Measurements from ENCODE around the gene AMN.

The AMN gene

DNA sequence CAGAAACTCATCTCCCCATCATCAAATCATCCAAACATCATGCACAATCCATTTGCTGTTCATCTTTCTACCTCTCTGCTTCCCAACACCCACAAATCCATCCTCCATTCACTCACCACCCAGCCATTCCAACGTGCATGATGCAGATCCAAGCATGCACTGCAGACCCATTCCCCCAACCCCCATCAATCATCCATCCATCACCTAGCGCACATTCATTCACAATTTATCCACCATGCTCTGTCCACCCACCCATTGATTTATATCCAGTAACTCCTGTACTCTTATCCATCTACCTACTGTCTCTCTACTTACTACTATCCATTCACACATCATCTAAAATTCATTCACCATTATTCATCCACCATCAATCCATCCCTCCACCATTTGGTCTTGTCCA lies 4.0 kb upstream of the AMN start:
- DNase-seq (ENCODE audit: low spot score), result no peak
- ATAC-seq (ENCODE audit: low read depth), result no peak
- TF ChIP-seq, protein P1, sequence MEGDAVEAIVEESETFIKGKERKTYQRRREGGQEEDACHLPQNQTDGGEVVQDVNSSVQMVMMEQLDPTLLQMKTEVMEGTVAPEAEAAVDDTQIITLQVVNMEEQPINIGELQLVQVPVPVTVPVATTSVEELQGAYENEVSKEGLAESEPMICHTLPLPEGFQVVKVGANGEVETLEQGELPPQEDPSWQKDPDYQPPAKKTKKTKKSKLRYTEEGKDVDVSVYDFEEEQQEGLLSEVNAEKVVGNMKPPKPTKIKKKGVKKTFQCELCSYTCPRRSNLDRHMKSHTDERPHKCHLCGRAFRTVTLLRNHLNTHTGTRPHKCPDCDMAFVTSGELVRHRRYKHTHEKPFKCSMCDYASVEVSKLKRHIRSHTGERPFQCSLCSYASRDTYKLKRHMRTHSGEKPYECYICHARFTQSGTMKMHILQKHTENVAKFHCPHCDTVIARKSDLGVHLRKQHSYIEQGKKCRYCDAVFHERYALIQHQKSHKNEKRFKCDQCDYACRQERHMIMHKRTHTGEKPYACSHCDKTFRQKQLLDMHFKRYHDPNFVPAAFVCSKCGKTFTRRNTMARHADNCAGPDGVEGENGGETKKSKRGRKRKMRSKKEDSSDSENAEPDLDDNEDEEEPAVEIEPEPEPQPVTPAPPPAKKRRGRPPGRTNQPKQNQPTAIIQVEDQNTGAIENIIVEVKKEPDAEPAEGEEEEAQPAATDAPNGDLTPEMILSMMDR (IDR thresholded peaks at IDR 0.05; ENCODE audit: poor library complexity, severe bottlenecking), result no peak
- no peaks in the 10 kb centered on the region for H3K4me1 ChIP-seq (ENCODE audit: insufficient read depth, poor library complexity, severe bottlenecking)
- H3K9me3 ChIP-seq (ENCODE audit: severe bottlenecking), result no peaks in the 10 kb centered on the region
- H3K36me3 ChIP-seq (ENCODE audit: low read depth), result no peaks in the 10 kb centered on the region
- H3K27me3 ChIP-seq (ENCODE audit: insufficient read depth, poor library complexity, severe bottlenecking), result peaks cover 17% of the 10 kb centered on the region
- H3K4me3 ChIP-seq (ENCODE audit: severe bottlenecking), result no peak overlapping the region
- no peak overlapping the region for H3K27ac ChIP-seq (ENCODE audit: poor library complexity, severe bottlenecking)

DNA sequence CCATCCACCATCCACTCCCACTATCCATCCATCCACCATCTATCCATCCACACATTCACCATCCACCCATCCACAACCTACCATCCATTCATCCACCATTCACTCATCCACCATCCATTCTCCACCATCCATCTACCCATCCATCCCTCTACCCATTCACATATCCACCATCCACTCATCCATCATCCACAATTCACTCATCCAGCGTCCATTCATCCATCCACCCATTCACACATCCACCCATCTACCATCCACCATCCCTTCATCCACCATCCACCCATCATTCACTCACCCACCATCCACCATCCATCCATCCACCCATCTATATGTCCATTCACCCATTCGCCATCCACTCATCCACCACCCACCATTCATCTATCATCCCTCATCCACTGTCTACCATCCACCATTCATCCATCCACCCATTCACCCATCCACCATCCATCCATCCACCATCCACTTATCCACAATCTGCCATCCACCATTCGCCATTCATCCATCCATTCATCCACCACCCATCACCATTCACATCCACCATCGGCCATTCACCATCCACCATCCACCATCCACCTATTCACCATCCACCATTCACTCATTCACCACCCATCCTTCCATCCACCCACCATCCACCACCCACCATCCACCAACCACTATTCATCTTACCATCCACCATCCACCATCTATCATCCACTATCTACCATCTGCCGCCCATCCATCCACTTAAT lies 2.0 kb upstream of the AMN start:
- DNase-seq (ENCODE audit: low spot score) (no peak), ATAC-seq (ENCODE audit: low read depth) (no peak)
- no peaks in the 10 kb centered on the region for H3K9me3 ChIP-seq (ENCODE audit: severe bottlenecking)
- H3K36me3 ChIP-seq (ENCODE audit: low read depth), result no peaks in the 10 kb centered on the region
- TF ChIP-seq, protein P1 (IDR thresholded peaks at IDR 0.05; ENCODE audit: poor library complexity, severe bottlenecking), result no peak
- H3K4me3 ChIP-seq (ENCODE audit: severe bottlenecking), result no peak overlapping the region
- no peak overlapping the region for H3K27ac ChIP-seq (ENCODE audit: poor library complexity, severe bottlenecking)
- H3K27me3 ChIP-seq (ENCODE audit: insufficient read depth, poor library complexity, severe bottlenecking), result peaks cover 36% of the 10 kb centered on the region
- no peaks in the 10 kb centered on the region for H3K4me1 ChIP-seq (ENCODE audit: insufficient read depth, poor library complexity, severe bottlenecking)

DNA sequence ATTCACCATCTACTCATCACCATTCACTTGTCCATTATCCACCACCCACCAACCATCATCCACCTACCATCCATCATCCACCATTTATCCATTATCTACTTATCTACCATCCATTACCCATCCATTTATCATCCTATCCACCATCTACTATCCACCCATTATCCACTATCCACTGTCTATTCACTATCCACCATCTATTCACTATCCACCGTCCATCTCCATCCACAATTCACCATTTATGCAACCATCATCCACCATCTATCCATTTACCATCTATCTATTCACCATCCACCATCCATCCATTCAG lies 1.5 kb upstream of the AMN start:
- DNase-seq (ENCODE audit: low spot score), result no peak
- Histone ChIP-seq H3K27me3 (ENCODE audit: insufficient read depth, poor library complexity, severe bottlenecking) (peaks cover 36% of the 10 kb centered on the region), H3K4me1 (ENCODE audit: insufficient read depth, poor library complexity, severe bottlenecking) (no peaks in the 10 kb centered on the region), H3K36me3 (ENCODE audit: low read depth) (no peaks in the 10 kb centered on the region), H3K4me3 (ENCODE audit: severe bottlenecking) (no peak overlapping the region), H3K9me3 (ENCODE audit: severe bottlenecking) (no peaks in the 10 kb centered on the region), H3K27ac (ENCODE audit: poor library complexity, severe bottlenecking) (no peak overlapping the region)
- no peak for ATAC-seq (ENCODE audit: low read depth)
- TF ChIP-seq, protein P1 (IDR thresholded peaks at IDR 0.05; ENCODE audit: poor library complexity, severe bottlenecking), result no peak

DNA sequence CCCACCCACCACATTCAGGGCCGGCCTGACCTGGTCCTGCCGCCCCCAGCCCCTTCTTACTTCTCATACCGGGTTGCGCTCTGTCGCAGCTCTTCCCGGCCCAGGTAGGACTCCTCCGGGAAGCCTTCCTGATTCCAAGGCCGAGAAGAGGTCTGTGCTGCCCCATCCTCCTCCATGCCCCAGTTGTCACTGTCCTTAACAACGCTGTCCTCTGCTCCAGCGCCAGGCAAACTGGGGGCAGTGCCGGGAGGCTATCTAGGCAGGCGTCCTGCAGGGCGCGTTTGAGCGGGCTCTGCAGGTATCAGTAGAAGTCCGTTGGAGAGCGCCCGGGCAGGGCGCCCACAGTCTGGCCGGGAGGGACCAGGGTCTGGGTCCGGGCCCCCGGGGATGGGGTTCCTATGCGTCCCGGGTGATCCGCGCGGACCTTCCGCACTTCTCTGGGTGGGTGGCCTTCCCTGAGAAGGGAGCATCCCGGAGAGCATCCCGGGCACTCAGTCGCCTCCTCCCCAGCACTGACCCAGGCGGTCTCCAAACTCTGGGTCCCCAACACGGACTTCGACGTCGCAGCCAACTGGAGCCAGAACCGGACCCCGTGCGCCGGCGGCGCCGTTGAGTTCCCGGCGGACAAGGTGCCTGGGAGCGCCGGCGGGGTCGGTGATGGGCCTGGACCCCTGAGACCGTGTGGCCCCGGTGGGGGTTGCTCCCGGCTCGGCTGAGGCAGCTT lies 900 bp downstream of the AMN start:
- Histone ChIP-seq H3K27ac (ENCODE audit: poor library complexity, severe bottlenecking) (no peak overlapping the region), H3K9me3 (ENCODE audit: severe bottlenecking) (no peaks in the 10 kb centered on the region), H3K4me1 (ENCODE audit: insufficient read depth, poor library complexity, severe bottlenecking) (peaks cover 14% of the 10 kb centered on the region), H3K36me3 (ENCODE audit: low read depth) (no peaks in the 10 kb centered on the region), H3K27me3 (ENCODE audit: insufficient read depth, poor library complexity, severe bottlenecking) (peaks cover 36% of the 10 kb centered on the region), H3K4me3 (ENCODE audit: severe bottlenecking) (no peak overlapping the region)
- ATAC-seq (ENCODE audit: low read depth) (peak; percentile 11; the same call in 1 of the 3 replicates), DNase-seq (ENCODE audit: low spot score) (no peak)
- TF ChIP-seq, protein P1 (IDR thresholded peaks at IDR 0.05; ENCODE audit: poor library complexity, severe bottlenecking), result no peak

Measured in RWPE2 (cell line).